Testis (tissue), 5 donors: ENCODE data around the gene SLC35E1. TPM values are rescaled to one million over a fixed set of nuclear protein-coding genes. Genes with fewer than 3 reads are reported as not detected.
A peak's percentile ranks its signal among the peaks of the same experiment; 100 is the strongest.

Experiments used
- DNase-seq: peaks from one replicate; pipeline ENCODE4 v3.0.0-alpha.2; 2019
- H3K27ac ChIP-seq, 2 donors: fragments of 200-600 bp; sonication (generic); one replicate each; pipeline ENCODE4 v1.5.1; 2019
- H3K27me3 ChIP-seq: fragments of 200-600 bp; sonication (generic); one replicate; pipeline ENCODE4 v1.5.1; 2019
- H3K36me3 ChIP-seq: fragments of 200-600 bp; sonication (generic); one replicate; pipeline ENCODE4 v1.5.1; 2017; ENCODE audit warnings: low read depth; ENCODE audit errors: missing control alignments
- H3K4me1 ChIP-seq: fragments of 200-600 bp; sonication (generic); one replicate; pipeline ENCODE4 v1.5.1; 2019
- H3K4me3 ChIP-seq, 2 donors: fragments of 200-600 bp; sonication (generic); one replicate each; pipeline ENCODE4 v1.5.1; 2017 to 2019
- H3K9me3 ChIP-seq: fragments of 200-600 bp; sonication (generic); one replicate; pipeline ENCODE4 v1.5.1; 2017
- POLR2A ChIP-seq: fragments of 450-650 bp; IDR thresholded peaks from one replicate; pipeline ENCODE4 v1.6.1; 2017; ENCODE audit warnings: antibody characterized with exemption, mild to moderate bottlenecking, moderate library complexity
- WGBS, 2 donors: methylation state at CpG; one replicate each; pipeline ENCODE4 v1.1.5; 2018; 5-methylcytosine and 5-hydroxymethylcytosine counted together
- intact Hi-C: fragments of 100-400 bp; cut with DNase I; formaldehyde crosslinking; loops from one replicate; pipeline ENCODE4 v1.15.1; 2023; ENCODE audit warnings: low total_unique reads
- long read RNA-seq, 2 donors: transcript quantifications; one replicate each; lab custom pipeline, GENCODE V29; 2026
- polyA plus RNA-seq: library from polyadenylated mRNA; stranded (reverse); fragments of 350-450 nt; fragmentation: Illumina TruSeq; extraction: RNeasy Lipid Tissue Mini Kit (QIAGEN cat#74804); gene quantifications from one replicate; pipeline ENCODE4 v1.2.3, GENCODE V29; 2014; ENCODE audit warnings: low read depth, low replicate concordance; ENCODE audit not compliant: insufficient read depth
- total RNA-seq, 2 donors: library from RNA; depleted of rRNA; stranded (reverse); fragments of >200 nt; gene quantifications; one replicate each; pipeline ENCODE4 v1.2.3, GENCODE V29; 2016
- TF ChIP-seq, protein P1 (sequence below), 3 experiments: fragments of 450-650 bp in 2 of 3; fragments of 200-600 bp in 1 of 3; sonication (generic) in 1 of 3; IDR thresholded peaks; one replicate each; pipeline ENCODE4 v1.5.1; 2016 to 2019; ENCODE audit warnings: antibody characterized with exemption in 3 of 3, mild to moderate bottlenecking in 2 of 3, moderate library complexity in 1 of 3

SLC35E1 gene
- 10 to 100 TPM; 54.0 to 56.3 TPM for total RNA-seq
- polyA plus RNA-seq, result 20.3 TPM
- long read RNA-seq, donor 1, full-length matches to known transcripts, result 11 of 11 reads
- long read RNA-seq, donor 1, partial matches to known transcripts, result 0 of 11 reads
- long read RNA-seq, donor 1, other reads (novel, unspliced or antisense), result 0 of 11 reads
- long read RNA-seq, donor 2, full-length matches to known transcripts, result 8 of 8 reads
- long read RNA-seq, donor 2, partial matches to known transcripts, result 0 of 8 reads
- long read RNA-seq, donor 2, other reads (novel, unspliced or antisense), result 0 of 8 reads

DNA sequence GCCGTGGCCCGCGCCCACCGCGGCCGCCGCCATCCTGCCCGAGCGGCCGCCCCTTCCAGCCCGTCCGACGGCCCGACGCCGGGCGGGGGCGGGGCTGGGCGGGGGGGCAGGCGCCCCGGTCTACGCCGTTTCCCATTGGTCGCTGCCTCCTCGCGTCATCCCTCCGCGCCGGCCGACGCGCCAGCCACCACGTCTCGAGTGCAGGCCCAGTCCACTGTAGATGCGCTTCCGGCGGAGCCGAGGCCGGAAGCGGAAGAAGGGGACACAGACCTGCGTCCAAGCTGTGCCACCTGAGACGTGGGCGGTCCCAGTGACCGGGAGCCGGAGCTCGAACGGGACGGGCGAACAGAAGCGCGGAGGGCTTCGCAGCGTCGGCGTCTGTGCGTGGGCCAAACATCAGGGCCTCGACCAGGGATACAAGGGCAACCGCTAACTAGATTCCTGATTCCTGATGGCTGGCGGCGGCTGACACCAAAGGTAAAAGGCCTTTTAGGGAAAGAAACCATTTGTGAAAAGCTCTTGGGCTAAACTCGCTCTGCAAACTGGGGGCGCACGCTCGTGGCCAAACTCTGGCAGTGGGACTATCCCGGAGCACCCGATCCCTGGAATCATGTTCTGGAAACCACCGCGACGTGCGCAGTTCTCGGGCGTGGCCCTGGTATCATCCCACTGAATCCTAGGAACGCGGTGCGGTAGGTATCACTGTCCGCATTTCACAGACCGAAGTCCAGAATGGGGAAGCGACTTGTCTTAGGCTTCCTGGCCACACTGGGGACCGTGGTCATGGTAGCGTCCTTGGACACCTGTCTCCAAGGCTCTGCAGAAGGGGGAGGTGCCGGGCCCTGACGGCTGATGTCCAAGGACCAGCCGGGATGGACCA is at the start of gene SLC35E1:
SLC35E1 (minus strand) TSS at position 84 of the 880 bp plus-strand sequence; CDS start at position 33, 51 bp downstream.
- no peaks in the 10 kb centered on the region for H3K9me3 ChIP-seq
- WGBS, 2 donors, result 0 to 1% methylated on average over 42 to 58 of the region's 83 CpGs
- H3K4me1 ChIP-seq, result peaks cover 7% of the 10 kb centered on the region
- H3K4me3 ChIP-seq, result peak within 1 kb of the TSS; percentile 83 to 92
- intact Hi-C loops, result no loop called here
- peak; percentile 97 for DNase-seq
- TF ChIP-seq, protein P1, sequence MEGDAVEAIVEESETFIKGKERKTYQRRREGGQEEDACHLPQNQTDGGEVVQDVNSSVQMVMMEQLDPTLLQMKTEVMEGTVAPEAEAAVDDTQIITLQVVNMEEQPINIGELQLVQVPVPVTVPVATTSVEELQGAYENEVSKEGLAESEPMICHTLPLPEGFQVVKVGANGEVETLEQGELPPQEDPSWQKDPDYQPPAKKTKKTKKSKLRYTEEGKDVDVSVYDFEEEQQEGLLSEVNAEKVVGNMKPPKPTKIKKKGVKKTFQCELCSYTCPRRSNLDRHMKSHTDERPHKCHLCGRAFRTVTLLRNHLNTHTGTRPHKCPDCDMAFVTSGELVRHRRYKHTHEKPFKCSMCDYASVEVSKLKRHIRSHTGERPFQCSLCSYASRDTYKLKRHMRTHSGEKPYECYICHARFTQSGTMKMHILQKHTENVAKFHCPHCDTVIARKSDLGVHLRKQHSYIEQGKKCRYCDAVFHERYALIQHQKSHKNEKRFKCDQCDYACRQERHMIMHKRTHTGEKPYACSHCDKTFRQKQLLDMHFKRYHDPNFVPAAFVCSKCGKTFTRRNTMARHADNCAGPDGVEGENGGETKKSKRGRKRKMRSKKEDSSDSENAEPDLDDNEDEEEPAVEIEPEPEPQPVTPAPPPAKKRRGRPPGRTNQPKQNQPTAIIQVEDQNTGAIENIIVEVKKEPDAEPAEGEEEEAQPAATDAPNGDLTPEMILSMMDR (IDR thresholded peaks at IDR 0.05), result no peak
- TF ChIP-seq POLR2A, result no peak
- H3K36me3 ChIP-seq, result no peaks in the 10 kb centered on the region
- peak within 1 kb of the TSS; percentile 65 to 82 for H3K27ac ChIP-seq
- no peaks in the 10 kb centered on the region for H3K27me3 ChIP-seq

DNA sequence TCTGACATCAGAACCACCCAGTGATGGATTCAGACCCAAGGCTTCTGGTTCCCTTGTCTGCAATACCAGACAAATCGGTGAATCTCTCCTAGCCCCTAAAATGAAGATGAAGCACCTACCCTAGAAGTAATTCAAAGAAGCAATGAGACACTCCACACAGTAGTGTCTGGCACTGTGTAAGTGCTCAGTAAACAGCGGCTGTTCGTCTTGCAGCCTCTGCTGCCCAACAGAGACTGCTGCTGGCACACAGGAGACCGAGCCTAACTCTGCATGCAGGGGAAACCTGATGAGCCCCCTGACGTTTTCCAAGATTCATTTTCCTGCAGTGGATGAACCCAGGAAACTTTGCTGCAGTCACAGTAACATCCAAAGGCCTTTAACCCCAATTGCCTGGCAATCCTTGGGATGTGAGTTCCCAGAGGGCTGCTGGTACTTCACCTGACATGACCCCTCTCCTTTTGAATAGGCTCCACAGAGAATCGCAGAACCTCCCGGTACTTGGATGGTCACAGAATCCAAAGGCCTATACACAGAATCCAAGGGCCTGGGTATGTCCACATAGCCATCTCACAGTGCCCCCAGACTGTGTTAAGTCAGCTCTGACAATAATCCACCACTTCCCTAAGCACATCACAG is 49.1 kb upstream of the SLC35E1 start:
- TF ChIP-seq POLR2A, result no peak
- TF ChIP-seq, protein P1 (IDR thresholded peaks at IDR 0.05), result no peak
- WGBS, 2 donors, result 63 to 79% methylated on average over 4 to 7 of the region's 7 CpGs
- Histone ChIP-seq H3K27me3 (no peaks in the 10 kb centered on the region), H3K27ac (no peak overlapping the region), H3K9me3 (no peaks in the 10 kb centered on the region), H3K4me1 (peaks cover 27% of the 10 kb centered on the region), H3K36me3 (no peaks in the 10 kb centered on the region), H3K4me3 (no peak overlapping the region)
- no peak for DNase-seq
- intact Hi-C loops, result no loop called here

DNA sequence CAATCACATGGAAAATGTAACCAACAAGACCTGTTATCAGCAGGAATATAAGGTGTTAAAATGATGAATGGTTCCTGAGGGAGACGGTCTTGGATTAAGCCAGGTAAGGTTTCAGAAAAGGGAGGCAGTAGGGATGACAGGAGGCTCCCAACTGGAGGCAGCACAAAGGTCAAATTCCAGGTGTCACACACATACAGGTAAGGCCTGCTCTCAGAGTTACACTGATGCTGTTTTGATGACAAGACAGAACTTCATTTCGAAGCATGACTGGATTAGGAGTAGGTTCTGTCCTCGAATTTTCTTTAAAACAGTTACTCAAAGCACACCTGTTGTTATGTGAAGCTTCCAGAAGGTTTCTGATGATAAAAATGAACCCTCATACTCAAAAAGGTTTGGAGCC is 48.4 kb upstream of the SLC35E1 start:
- no peaks in the 10 kb centered on the region for H3K9me3 ChIP-seq
- DNase-seq, result no peak
- H3K27ac ChIP-seq, result no peak overlapping the region
- TF ChIP-seq, protein P1 (IDR thresholded peaks at IDR 0.05), result no peak
- TF ChIP-seq POLR2A, result no peak
- H3K27me3 ChIP-seq, result no peaks in the 10 kb centered on the region
- H3K4me3 ChIP-seq, result no peak overlapping the region
- WGBS, 2 donors, result 65 to 75% methylated on average over 3 of the region's 3 CpGs
- intact Hi-C loops, result no loop called here
- peaks cover 20% of the 10 kb centered on the region for H3K4me1 ChIP-seq
- no peaks in the 10 kb centered on the region for H3K36me3 ChIP-seq

DNA sequence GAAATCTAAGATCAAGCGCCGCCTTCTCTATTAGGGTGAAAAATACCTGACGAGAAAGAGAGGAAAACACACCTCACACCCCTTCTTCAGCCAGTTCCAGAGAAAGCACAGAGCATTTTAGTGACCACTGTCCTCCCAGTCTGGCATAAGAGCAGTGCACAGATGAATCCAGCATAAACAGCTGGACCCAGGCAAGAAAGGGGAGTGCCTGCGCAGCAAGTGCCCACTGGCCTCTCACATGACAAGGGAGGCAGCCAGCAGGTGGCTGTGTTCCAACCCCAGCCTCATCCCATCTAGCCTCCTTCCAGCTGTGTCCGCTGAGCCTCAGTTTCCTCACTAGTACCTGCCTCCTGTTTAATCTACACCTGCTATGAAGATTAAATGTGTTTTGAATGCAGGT is 47.8 kb upstream of the SLC35E1 start:
- no peaks in the 10 kb centered on the region for H3K36me3 ChIP-seq
- intact Hi-C loops, result no loop called here
- DNase-seq, result no peak
- H3K27me3 ChIP-seq, result no peaks in the 10 kb centered on the region
- no peaks in the 10 kb centered on the region for H3K9me3 ChIP-seq
- H3K4me1 ChIP-seq, result peaks cover 19% of the 10 kb centered on the region
- H3K4me3 ChIP-seq, result no peak overlapping the region
- TF ChIP-seq, protein P1 (IDR thresholded peaks at IDR 0.05), result no peak
- no peak for TF ChIP-seq POLR2A
- no peak overlapping the region for H3K27ac ChIP-seq
- WGBS, 2 donors, result 78 to 83% methylated on average over 5 of the region's 5 CpGs
